Measurements from ENCODE around the gene LAMA3.
"Not testable (repeated sequence)": the region's sequence is repeated elsewhere in the genome, so short reads cannot be mapped to it uniquely, and the experiment has no call there.

LAMA3 gene

DNA sequence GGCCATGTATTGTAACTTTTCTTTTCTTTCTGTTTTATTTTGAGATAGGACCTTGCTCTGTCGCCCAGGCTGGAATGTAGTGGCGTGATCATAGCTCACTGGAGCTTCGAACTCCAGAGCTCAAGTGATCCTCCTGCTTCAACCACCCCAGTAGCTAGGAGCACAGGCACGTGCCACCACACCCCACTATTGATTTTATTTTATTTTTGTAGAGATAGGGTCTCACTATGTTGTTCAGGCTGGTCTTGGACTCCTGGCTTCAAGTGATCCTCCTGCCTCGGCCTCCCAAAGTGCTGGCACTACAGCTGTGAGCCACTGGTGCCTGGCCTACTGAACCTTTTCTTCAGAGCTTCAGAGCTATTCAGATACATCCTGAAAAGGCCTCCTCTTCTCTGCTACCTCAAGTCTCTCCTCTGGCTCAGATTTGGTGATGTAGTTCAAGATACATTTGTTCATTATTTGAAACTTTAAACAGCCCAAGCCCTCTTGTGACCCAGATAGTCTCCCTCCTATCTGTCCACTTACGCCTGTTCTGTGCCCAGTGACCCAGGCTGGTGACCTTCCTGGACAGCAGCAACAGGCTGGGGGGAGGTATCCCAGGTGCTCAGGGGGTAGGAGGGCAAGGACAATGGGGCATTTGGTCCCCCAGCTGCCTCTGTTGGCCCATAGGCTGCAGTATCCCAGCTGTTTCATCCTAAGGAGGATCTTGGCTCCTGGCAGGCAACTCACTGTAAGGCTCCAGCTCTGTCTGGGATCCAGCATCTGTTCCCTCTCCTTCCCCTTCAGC is 38.6 kb downstream of the LAMA3 start:
- no peak overlapping the region for H3K4me3 ChIP-seq (ENCODE audit: low read depth, low read length)
- TF ChIP-seq, protein P1, sequence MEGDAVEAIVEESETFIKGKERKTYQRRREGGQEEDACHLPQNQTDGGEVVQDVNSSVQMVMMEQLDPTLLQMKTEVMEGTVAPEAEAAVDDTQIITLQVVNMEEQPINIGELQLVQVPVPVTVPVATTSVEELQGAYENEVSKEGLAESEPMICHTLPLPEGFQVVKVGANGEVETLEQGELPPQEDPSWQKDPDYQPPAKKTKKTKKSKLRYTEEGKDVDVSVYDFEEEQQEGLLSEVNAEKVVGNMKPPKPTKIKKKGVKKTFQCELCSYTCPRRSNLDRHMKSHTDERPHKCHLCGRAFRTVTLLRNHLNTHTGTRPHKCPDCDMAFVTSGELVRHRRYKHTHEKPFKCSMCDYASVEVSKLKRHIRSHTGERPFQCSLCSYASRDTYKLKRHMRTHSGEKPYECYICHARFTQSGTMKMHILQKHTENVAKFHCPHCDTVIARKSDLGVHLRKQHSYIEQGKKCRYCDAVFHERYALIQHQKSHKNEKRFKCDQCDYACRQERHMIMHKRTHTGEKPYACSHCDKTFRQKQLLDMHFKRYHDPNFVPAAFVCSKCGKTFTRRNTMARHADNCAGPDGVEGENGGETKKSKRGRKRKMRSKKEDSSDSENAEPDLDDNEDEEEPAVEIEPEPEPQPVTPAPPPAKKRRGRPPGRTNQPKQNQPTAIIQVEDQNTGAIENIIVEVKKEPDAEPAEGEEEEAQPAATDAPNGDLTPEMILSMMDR (IDR thresholded peaks at IDR 0.05; ENCODE audit: insufficient read depth, low read depth, low read length, missing control alignments): no peak
- DNase-seq (ENCODE audit: low read depth): no peak

DNA sequence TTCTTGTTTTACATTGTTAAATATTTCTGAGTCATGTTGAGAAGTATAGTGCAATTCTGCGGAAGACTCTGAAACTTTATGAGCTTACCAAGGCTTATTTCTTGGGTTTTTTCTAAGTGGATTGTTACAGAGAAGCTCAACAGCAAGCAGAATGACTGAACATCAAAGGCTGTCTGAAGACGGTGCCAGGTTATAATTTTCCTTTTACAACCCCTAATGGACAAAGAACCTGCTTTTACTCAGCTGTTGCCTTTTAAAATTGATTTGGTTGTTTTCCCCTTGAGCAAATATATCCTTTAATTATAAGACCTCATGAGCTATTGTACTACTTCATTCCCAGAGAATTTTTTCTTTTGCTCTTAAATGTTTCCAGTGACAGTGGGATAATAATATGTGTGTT is 41.6 kb downstream of the LAMA3 start:
- DNase-seq (ENCODE audit: low read depth): no peak
- TF ChIP-seq, protein P1 (IDR thresholded peaks at IDR 0.05; ENCODE audit: insufficient read depth, low read depth, low read length, missing control alignments): no peak
- H3K4me3 ChIP-seq (ENCODE audit: low read depth, low read length): no peak overlapping the region

- TF ChIP-seq, protein P1 (IDR thresholded peaks at IDR 0.05; ENCODE audit: insufficient read depth, low read depth, low read length, missing control alignments): no peak
- DNase-seq (ENCODE audit: low read depth): no peak
- H3K4me3 ChIP-seq (ENCODE audit: low read depth, low read length): no peak overlapping the region
These were observed 42.6 kb downstream of the LAMA3 start for GRCh38 chr18:23731861-23732260.

DNA sequence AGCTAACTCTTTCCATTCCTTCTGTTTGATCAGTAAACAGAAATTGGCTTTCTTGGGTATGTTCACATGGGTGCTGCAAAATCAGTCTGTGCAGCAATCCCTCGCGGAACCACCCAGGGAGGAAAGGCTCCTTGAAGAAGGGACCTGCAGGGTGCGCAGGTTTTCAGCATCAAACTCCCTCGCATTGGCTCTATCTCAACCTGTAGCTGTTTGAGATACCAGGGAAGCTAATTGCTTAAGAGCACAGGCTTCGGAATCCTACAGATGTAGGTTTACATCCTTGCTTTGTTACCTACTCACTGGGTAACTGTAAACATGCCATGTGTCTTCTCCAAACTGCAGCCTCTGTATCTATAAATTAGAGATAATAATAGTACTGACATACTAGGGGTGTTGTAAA is 43.2 kb downstream of the LAMA3 start:
- H3K4me3 ChIP-seq (ENCODE audit: low read depth, low read length): no peak overlapping the region
- TF ChIP-seq, protein P1 (IDR thresholded peaks at IDR 0.05; ENCODE audit: insufficient read depth, low read depth, low read length, missing control alignments): no peak
- DNase-seq (ENCODE audit: low read depth): no peak

GRCh38 chr18:23733265-23733664 is 44.0 kb downstream of the LAMA3 start:
- not testable (repeated sequence) for H3K4me3 ChIP-seq (ENCODE audit: low read depth, low read length); DNase-seq (ENCODE audit: low read depth)

GRCh38 chr18:23733895-23734294 is 44.6 kb downstream of the LAMA3 start:
- no peak for DNase-seq (ENCODE audit: low read depth)
- TF ChIP-seq, protein P1 (IDR thresholded peaks at IDR 0.05; ENCODE audit: insufficient read depth, low read depth, low read length, missing control alignments): no peak
- H3K4me3 ChIP-seq (ENCODE audit: low read depth, low read length): no peak overlapping the region

DNA sequence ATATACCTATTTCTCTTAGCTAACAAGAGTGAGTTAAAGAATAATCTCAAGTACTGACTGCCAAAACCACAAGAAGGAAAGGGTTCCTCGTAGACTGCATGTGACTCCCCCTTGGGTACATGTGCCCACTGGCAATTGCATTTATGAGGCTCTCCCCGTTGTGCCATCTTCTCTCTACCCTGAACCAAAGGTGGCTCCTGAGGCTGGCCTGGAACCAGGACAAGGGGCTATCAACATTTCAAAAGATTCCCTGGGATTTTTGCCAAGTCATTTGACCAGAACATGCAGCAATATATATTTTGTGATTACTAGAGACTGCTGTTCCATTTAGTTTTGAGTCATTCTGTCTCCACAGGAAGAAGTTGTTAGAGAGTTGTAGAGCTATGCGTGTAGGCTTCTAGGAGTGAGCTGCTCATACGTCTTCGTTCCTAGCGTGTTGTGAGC is 45.8 kb downstream of the LAMA3 start:
- H3K4me3 ChIP-seq (ENCODE audit: low read depth, low read length): no peak overlapping the region
- TF ChIP-seq, protein P1 (IDR thresholded peaks at IDR 0.05; ENCODE audit: insufficient read depth, low read depth, low read length, missing control alignments): no peak
- peak; percentile 35 for DNase-seq (ENCODE audit: low read depth)

All from GM12865 (cell line).